GM19467 (cell line): ENCODE measurements around the gene NDUFS7.

Experiments used
- ATAC-seq: cut with Tn5 transposase; IDR thresholded peaks from one replicate; pipeline ENCODE4 v1.9.1; 2021; ENCODE audit warnings: mild to moderate bottlenecking, moderate library complexity; ENCODE audit not compliant: unreplicated experiment

The NDUFS7 gene

GRCh38 chr19:1384478-1385110 lies 887 bp downstream of the NDUFS7 start:
- no peak for ATAC-seq

- ATAC-seq, result no peak
Measured at GRCh38 chr19:1385816-1386215, 2.1 kb downstream of the NDUFS7 start.

- no peak for ATAC-seq
Measured at GRCh38 chr19:1386945-1387683, 3.4 kb downstream of the NDUFS7 start.

GRCh38 chr19:1387684-1388636 lies 4.3 kb downstream of the NDUFS7 start:
- ATAC-seq, result no peak

GRCh38 chr19:1388637-1389026 lies 4.9 kb downstream of the NDUFS7 start:
- ATAC-seq, result no peak

- ATAC-seq, result no peak
Measured at GRCh38 chr19:1389033-1389940, 5.6 kb downstream of the NDUFS7 start.

GRCh38 chr19:1390890-1391423 lies 7.2 kb downstream of the NDUFS7 start:
- ATAC-seq, result no peak

GRCh38 chr19:1392407-1392806 lies 8.7 kb downstream of the NDUFS7 start:
- ATAC-seq, result no peak

GRCh38 chr19:1392939-1393530 lies 9.3 kb downstream of the NDUFS7 start:
- no peak for ATAC-seq

- ATAC-seq, result no peak
Measured at GRCh38 chr19:1393841-1394240, 10.1 kb downstream of the NDUFS7 start.

- ATAC-seq, result no peak
Measured at GRCh38 chr19:1394252-1395193, 10.8 kb downstream of the NDUFS7 start.

- no peak for ATAC-seq
Measured at GRCh38 chr19:1395194-1396018, 11.7 kb downstream of the NDUFS7 start.

- no peak for ATAC-seq
Measured at GRCh38 chr19:1396019-1396767, 12.5 kb downstream of the NDUFS7 start.

- no peak for ATAC-seq
Measured at GRCh38 chr19:1396768-1397679, 13.3 kb downstream of the NDUFS7 start.

- ATAC-seq, result no peak
Measured at GRCh38 chr19:1397838-1398237, 14.1 kb downstream of the NDUFS7 start.

- ATAC-seq, result no peak
Measured at GRCh38 chr19:1399079-1399478, 15.4 kb downstream of the NDUFS7 start.
